ENCODE data around the gene GABRQ. TPM values are rescaled to one million over a fixed set of nuclear protein-coding genes. Genes with fewer than 3 reads are reported as not detected.

The GABRQ gene
- total RNA-seq (2014; rRNA removed; shearing (Covaris generic)) = 3.5 and 3.8 TPM in 2 replicates

DNA sequence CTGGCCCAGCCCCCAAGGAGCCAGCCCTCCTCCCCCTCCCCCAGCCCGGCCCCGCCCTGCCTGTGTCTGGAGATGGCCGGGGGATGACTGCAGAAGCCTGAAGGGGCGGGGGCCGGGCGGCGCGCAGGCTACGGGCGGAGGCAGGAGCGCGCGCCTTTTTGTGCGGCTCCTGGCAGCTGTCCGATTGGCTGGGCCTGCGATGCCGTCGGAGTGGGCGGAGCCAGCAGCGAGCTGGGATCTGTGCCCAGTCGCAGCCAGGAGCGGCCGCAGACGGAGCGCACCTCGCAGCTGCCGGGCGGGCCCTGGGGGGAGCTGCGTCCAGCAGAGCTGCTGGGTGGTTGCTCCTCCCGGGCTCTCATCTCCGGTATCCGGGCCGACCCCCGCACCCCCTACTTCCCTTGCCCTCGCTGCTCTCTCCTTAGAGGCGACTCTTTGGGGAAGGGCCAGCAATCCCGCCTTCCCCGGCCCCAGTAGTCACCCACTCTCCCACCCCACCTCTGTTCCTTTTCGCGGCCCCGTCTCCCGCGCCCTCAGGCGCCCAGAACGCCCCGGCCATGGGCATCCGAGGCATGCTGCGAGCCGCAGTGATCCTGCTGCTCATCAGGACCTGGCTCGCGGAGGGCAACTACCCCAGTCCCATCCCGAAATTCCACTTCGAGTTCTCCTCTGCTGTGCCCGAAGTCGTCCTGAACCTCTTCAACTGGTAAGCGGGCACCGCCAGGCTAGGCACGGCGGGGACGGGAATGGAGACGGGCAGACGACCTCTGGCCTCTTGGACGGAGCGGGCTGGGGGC lies at the start of gene GABRQ:
TSS of gene GABRQ (plus strand) at position 247 of the 794 bp plus-strand sequence. CDS start at position 555, 308 bp downstream.
- Histone ChIP-seq H3K36me3 (replicated peaks; ENCODE audit: control insufficient read depth, insufficient read depth, low read length) (no peaks in the 10 kb centered on the region), H3K27me3 (ENCODE audit: control insufficient read depth, insufficient read depth, low read length) (peaks cover 18% of the 10 kb centered on the region), H3K4me3 (ENCODE audit: insufficient read depth, low read depth, low read length) (peak within 1 kb of the TSS; percentile 58)
- DNase-seq = peak; percentile 90

DNA sequence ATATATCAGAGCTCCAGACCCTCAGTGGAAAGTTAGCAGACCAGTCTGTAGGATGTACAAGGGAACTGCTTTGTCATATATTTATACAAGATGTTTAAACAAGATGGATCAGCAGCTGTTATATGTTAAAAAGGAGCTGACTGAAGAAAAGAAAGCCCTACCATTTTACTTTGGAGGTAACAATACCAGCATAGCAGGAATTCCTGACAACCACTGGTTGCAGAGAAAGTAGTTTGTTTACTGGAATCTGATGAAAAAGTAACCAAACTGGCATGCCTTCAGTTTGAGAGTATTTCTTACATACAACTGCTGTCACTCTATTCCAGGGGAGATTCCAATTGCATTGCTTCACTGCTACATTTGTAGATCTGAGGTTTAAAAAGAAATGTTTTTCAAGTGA lies 49.5 kb upstream of the GABRQ start:
- Histone ChIP-seq H3K4me3 (ENCODE audit: insufficient read depth, low read depth, low read length) (no peak overlapping the region), H3K36me3 (replicated peaks; ENCODE audit: control insufficient read depth, insufficient read depth, low read length) (no peaks in the 10 kb centered on the region), H3K27me3 (ENCODE audit: control insufficient read depth, insufficient read depth, low read length) (no peaks in the 10 kb centered on the region)
- no peak for DNase-seq

DNA sequence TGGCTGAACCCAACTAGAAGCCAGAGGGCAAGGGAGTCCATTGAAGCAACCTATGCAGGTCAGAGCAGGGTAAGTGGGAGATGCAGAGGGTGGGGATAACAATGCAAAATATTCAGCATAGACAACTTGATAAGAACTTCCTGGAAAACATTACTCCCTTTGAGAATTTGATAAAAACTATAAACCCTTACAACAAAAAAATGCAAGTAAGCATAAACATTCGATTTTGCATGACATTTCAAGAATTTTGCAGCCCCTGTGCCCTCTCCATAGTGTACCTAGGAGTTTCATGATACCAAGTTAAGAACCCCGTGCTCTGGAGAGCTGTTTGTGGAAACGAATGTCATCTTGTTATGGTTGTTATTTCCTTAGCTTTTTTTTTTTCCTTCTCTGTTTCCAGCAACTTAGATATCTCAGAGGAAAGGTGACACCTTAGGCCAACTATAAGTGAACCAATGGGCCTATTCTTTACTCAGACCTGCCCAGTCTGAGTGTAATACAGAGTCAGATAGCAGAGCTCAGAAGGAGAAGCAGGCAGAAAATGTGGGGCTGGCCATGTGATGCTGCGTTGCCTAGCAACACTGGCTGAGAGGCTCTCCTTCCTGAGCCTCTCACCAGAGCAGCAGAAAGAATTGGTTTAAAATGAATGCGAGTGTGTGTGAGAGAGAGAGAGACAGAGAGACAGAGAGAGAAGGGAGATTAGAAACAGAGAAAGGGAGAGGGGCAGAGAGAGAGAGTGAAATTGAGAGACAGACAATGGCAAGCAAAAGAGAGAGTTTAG lies 36.7 kb upstream of the GABRQ start:
- Histone ChIP-seq H3K4me3 (ENCODE audit: insufficient read depth, low read depth, low read length) (no peak overlapping the region), H3K27me3 (ENCODE audit: control insufficient read depth, insufficient read depth, low read length) (no peaks in the 10 kb centered on the region), H3K36me3 (replicated peaks; ENCODE audit: control insufficient read depth, insufficient read depth, low read length) (no peaks in the 10 kb centered on the region)
- DNase-seq = no peak

DNA sequence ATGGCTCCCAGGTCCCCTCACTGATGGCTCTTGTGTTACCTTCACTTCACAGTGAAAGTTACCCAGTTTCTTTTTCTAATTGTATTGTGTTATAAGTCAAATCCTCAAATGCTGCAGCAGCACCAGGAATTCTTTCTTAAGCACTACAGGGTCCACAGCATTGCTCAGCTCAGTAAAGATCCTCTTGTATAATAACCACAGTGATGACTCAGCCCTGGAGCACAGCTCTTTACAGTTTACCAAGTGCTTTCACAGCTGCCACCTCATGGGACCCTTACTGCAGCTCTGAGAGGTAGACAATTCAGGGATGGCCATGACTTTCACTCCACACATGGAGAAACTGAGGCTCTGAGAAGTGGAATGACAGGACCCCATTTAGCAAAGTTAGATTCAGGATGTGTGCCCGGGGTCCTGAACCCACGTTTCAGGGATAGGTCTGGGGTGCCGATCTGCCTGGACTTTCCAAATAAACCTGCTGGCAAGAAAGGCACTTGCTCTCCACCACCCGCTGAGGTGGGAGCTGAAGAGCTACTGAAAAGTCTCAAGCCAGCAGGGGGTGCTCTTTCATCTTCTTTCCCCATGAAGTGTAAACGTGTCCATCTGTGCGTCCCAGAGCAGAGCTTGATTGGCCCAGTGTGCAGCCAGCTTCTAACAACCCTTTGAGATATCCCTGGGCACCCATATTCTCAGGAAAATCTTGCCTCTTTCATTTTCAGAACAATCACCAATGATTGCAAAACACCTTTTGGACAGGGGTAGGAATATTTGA lies 35.7 kb upstream of the GABRQ start:
- DNase-seq = peak; percentile 9
- no peaks in the 10 kb centered on the region for H3K27me3 ChIP-seq (ENCODE audit: control insufficient read depth, insufficient read depth, low read length)
- no peaks in the 10 kb centered on the region for H3K36me3 ChIP-seq (replicated peaks; ENCODE audit: control insufficient read depth, insufficient read depth, low read length)
- H3K4me3 ChIP-seq (ENCODE audit: insufficient read depth, low read depth, low read length) = no peak overlapping the region

DNA sequence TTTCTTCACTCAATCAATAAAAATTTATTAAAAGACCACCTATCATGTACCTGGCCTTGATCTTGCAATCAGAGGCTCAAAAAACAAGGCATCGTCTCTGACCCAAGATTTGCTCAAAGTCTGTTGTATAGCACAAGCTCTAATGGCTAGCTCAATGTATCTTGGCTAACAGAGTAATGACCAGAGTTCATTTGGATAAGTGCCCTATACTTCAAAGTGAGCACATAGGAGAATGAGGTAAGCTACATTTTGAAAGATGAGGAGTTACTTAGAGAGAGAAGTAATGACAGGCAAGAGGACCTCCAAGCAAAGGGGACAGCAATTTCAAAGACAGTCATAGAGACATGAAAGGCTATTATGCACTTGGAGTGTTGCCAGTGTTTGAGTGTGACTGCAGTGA lies 22.9 kb upstream of the GABRQ start:
- no peaks in the 10 kb centered on the region for H3K27me3 ChIP-seq (ENCODE audit: control insufficient read depth, insufficient read depth, low read length)
- H3K4me3 ChIP-seq (ENCODE audit: insufficient read depth, low read depth, low read length) = no peak overlapping the region
- H3K36me3 ChIP-seq (replicated peaks; ENCODE audit: control insufficient read depth, insufficient read depth, low read length) = no peaks in the 10 kb centered on the region
- no peak for DNase-seq

DNA sequence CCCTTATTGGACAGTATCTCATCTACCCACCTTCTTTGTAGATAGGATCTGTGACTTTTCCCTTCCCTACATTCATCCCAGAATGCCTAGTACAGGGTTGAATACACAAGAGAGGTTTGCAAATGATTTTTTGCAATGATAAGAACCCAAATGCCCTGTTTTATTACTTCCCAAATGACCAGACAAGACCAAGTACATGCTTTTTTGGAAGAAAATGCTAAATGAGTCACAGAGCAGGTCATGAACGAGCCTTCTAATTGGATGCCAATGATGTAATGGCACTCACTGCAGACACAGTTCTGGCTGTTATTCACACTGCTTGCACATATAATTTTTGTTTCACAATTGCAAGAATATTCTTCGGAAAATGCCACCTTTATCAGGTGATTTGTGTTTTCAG lies 17.8 kb upstream of the GABRQ start:
- no peaks in the 10 kb centered on the region for H3K27me3 ChIP-seq (ENCODE audit: control insufficient read depth, insufficient read depth, low read length)
- H3K36me3 ChIP-seq (replicated peaks; ENCODE audit: control insufficient read depth, insufficient read depth, low read length) = no peaks in the 10 kb centered on the region
- no peak for DNase-seq
- H3K4me3 ChIP-seq (ENCODE audit: insufficient read depth, low read depth, low read length) = no peak overlapping the region

GRCh38 chrX:152632445-152633097 lies 5.1 kb upstream of the GABRQ start:
- no peaks in the 10 kb centered on the region; the same call in 1 of the 2 replicates for H3K27me3 ChIP-seq (ENCODE audit: control insufficient read depth, insufficient read depth, low read length)
- no peak for DNase-seq
- H3K4me3 ChIP-seq (ENCODE audit: insufficient read depth, low read depth, low read length) = no peak overlapping the region
- no peaks in the 10 kb centered on the region for H3K36me3 ChIP-seq (replicated peaks; ENCODE audit: control insufficient read depth, insufficient read depth, low read length)

GRCh38 chrX:152635941-152636340 lies 1.8 kb upstream of the GABRQ start:
- Histone ChIP-seq H3K27me3 (ENCODE audit: control insufficient read depth, insufficient read depth, low read length) (peaks cover 18% of the 10 kb centered on the region), H3K36me3 (replicated peaks; ENCODE audit: control insufficient read depth, insufficient read depth, low read length) (no peaks in the 10 kb centered on the region), H3K4me3 (ENCODE audit: insufficient read depth, low read depth, low read length) (no peak overlapping the region)
- peak; percentile 36 for DNase-seq

DNA sequence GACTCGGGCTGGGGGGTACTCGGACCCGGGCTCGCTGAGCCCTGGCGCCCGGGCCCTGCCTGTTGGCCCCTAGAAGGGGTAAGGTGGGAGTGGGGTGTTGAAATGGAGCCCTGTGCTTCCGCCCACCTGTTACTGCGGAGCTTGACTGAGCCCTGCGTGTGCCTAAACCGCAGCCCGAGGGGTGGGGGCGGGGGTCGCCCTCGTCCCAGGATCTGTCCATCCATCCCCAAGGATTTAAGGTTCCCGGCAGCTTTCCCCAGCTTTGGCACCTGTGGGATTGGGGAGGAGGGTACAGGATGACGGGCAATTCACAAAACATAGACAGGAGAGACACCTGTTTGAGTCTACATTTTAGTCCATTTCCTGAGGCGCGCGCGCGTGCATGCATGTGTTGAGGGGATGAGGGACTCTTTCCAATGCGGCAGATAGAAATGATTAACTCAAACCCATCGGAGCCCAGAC lies 779 bp downstream of the GABRQ start:
- H3K36me3 ChIP-seq (replicated peaks; ENCODE audit: control insufficient read depth, insufficient read depth, low read length) = no peaks in the 10 kb centered on the region
- peak overlapping the region; percentile 58 for H3K4me3 ChIP-seq (ENCODE audit: insufficient read depth, low read depth, low read length)
- DNase-seq = peak; percentile 35
- H3K27me3 ChIP-seq (ENCODE audit: control insufficient read depth, insufficient read depth, low read length) = peaks cover 18% of the 10 kb centered on the region

- Histone ChIP-seq H3K27me3 (ENCODE audit: control insufficient read depth, insufficient read depth, low read length) (peaks cover 18% of the 10 kb centered on the region), H3K36me3 (replicated peaks; ENCODE audit: control insufficient read depth, insufficient read depth, low read length) (no peaks in the 10 kb centered on the region), H3K4me3 (ENCODE audit: insufficient read depth, low read depth, low read length) (no peak overlapping the region)
- no peak for DNase-seq
These were observed 1.7 kb downstream of the GABRQ start for GRCh38 chrX:152639426-152639825.

DNA sequence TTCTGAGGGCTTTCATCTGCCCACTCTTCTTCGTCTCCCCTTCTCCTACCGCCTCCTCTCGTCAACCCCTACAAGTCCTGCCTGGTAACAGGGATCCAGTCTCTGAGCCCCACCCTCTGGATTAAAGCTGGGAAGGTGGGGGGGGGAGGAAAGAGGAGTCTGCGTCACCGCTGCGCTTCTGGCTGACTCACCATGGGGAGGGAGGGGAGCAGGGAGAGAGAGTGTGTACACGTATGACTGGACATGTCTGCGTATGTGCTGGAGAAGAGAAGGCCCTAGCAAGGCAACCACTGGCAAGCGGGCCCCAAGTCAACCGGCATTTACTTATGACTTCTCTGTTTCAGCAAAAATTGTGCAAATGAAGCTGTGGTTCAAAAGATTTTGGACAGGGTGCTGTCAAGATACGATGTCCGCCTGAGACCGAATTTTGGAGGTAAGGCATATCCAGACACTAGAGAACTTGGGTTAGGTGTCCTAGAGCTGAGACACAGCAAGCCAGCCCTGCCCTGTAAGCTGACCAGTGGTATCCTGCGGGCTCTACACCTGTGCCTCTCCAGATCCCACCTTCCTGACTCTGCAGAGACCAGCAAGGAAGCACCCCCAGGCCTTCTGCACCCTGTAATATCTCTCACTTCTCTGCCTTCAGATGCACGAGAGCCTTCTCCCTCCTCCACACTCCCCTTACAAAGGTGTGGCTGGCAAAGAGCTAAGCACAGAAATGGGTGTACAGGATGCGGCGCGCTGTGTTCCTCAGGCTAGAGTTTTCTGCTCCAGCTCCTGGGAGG lies 2.5 kb downstream of the GABRQ start:
- Histone ChIP-seq H3K36me3 (replicated peaks; ENCODE audit: control insufficient read depth, insufficient read depth, low read length) (no peaks in the 10 kb centered on the region; the same call in 1 of the 2 replicates), H3K27me3 (ENCODE audit: control insufficient read depth, insufficient read depth, low read length) (peaks cover 18% of the 10 kb centered on the region), H3K4me3 (ENCODE audit: insufficient read depth, low read depth, low read length) (no peak overlapping the region)
- DNase-seq = peak; percentile 28

DNA sequence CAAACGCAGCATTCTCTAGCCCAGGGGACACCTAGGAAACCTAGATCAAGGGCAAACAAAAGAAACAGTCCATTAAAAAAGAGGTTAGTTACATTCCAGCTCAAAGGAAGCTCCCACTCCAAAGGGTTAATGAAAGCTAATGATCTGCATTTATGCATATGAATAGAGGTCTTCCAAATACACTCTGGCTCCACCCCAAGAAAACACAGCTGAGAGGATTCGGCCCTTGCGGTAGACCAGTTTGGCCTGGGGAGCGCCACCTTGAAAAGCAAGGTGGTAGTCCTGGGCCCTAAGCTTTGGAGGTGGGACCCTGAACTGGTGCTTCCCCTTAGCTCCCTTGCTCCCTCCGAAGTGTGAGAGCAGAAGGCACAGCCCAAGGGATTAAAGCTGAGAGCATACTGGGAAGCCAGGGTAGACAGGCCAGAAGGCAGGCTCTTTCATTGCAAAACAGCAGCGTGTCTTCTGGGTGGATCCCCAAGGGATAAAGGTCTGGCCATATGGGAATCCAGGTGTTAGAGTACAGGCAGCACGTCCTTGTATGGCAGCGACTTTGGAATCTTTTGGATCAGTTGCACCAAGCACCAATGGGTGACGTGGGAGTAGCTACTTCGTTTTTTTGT lies 3.7 kb downstream of the GABRQ start:
- H3K4me3 ChIP-seq (ENCODE audit: insufficient read depth, low read depth, low read length) = no peak overlapping the region
- peak; percentile 56 for DNase-seq
- H3K36me3 ChIP-seq (replicated peaks; ENCODE audit: control insufficient read depth, insufficient read depth, low read length) = no peaks in the 10 kb centered on the region; the same call in 1 of the 2 replicates
- peaks cover 18% of the 10 kb centered on the region for H3K27me3 ChIP-seq (ENCODE audit: control insufficient read depth, insufficient read depth, low read length)

DNA sequence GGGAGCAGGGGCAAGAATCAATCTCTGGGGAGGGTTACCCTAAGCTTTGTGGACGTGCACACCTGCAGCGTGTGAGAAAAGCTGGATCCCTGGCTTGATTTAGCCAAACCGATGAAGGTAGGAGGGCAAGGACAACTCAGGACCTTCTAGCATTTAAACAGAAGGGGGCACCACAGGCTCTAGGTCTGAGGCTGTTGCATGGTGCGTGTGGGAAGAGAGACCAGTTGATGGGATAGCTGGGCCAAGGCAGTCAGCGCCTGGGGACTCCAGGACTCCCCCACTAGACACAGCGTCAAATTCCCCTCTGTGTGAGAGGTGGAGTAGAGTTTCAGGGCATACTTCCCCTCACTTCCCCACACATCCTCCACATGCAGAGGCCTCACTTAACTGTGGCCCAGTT lies 4.3 kb downstream of the GABRQ start:
- no peak overlapping the region for H3K4me3 ChIP-seq (ENCODE audit: insufficient read depth, low read depth, low read length)
- no peaks in the 10 kb centered on the region; the same call in 1 of the 2 replicates for H3K36me3 ChIP-seq (replicated peaks; ENCODE audit: control insufficient read depth, insufficient read depth, low read length)
- H3K27me3 ChIP-seq (ENCODE audit: control insufficient read depth, insufficient read depth, low read length) = peaks cover 18% of the 10 kb centered on the region
- DNase-seq = peak; percentile 37

Measured in H7 (cell line).